Bronchial epithelial cell (primary cell): ENCODE data around the gene KPNA2. TPM values are rescaled to one million over a fixed set of nuclear protein-coding genes. Genes with fewer than 3 reads are reported as not detected.
"Not testable (repeated sequence)": the region's sequence is repeated elsewhere in the genome, so short reads cannot be mapped to it uniquely, and the experiment has no call there.

Source experiments
- DNase-seq: peaks from one replicate; pipeline ENCODE4 v3.0.0-alpha.2; 2010; ENCODE audit warnings: low read depth
- FAIRE-seq: peaks from 2 replicates; lab custom pipeline; 2011; peaks lifted over from hg19 to GRCh38; lab: Jason Lieb, UNC
- H3K27me3 ChIP-seq: 2 replicates; pipeline ENCODE4 v1.5.1; 2011; ENCODE audit warnings: low read length; ENCODE audit not compliant: control insufficient read depth, insufficient read depth
- H3K36me3 ChIP-seq: 2 replicates; pipeline ENCODE4 v1.5.1; 2011; ENCODE audit warnings: low read length; ENCODE audit not compliant: control insufficient read depth, insufficient read depth
- H3K4me3 ChIP-seq: 2 replicates; pipeline ENCODE4 v1.5.1; 2011; ENCODE audit warnings: mild to moderate bottlenecking, low read depth, low read length, control low read depth
- CTCF ChIP-seq: IDR thresholded peaks from 2 replicates; pipeline ENCODE4 v1.5.1; 2011; ENCODE audit warnings: mild to moderate bottlenecking, moderate library complexity, low read length, control low read depth, inconsistent platforms; ENCODE audit not compliant: insufficient read depth, severe bottlenecking
- total RNA-seq: library from RNA; depleted of rRNA; stranded (reverse); fragments of >200 nt; gene quantifications from 2 replicates; pipeline ENCODE4 v1.2.1, GENCODE V29; 2014

The KPNA2 gene
- total RNA-seq, 1 donor from 2014 or later, result 17.4 TPM

GRCh38 chr17:68047153-68047846, 11.8 kb downstream of the KPNA2 start:
- DNase-seq, result no peak
- Histone ChIP-seq H3K27me3 (no peaks in the 10 kb centered on the region), H3K36me3 (peaks cover 6% of the 10 kb centered on the region), H3K4me3 (no peak overlapping the region)
- TF ChIP-seq CTCF, result no peak
- no peak for FAIRE-seq

GRCh38 chr17:68047890-68048542, 12.5 kb downstream of the KPNA2 start:
- DNase-seq, H3K36me3 ChIP-seq, FAIRE-seq, H3K4me3 ChIP-seq, H3K27me3 ChIP-seq: not testable (repeated sequence)

GRCh38 chr17:68048996-68049395, 13.5 kb downstream of the KPNA2 start:
- no peak overlapping the region for H3K4me3 ChIP-seq
- no peaks in the 10 kb centered on the region for H3K27me3 ChIP-seq
- FAIRE-seq, result no peak
- H3K36me3 ChIP-seq, result peaks cover 5% of the 10 kb centered on the region
- no peak for DNase-seq
- TF ChIP-seq CTCF, result no peak

GRCh38 chr17:68049812-68050437, 14.4 kb downstream of the KPNA2 start:
- not testable (repeated sequence) for H3K4me3 ChIP-seq, H3K36me3 ChIP-seq, H3K27me3 ChIP-seq, DNase-seq, FAIRE-seq

- not testable (repeated sequence) for H3K27me3 ChIP-seq, FAIRE-seq, H3K4me3 ChIP-seq, DNase-seq, H3K36me3 ChIP-seq
These were observed 16.1 kb downstream of the KPNA2 start for GRCh38 chr17:68051321-68052312.

GRCh38 chr17:68052810-68053209, 17.3 kb downstream of the KPNA2 start:
- Histone ChIP-seq H3K27me3 (no peaks in the 10 kb centered on the region), H3K4me3 (no peak overlapping the region), H3K36me3 (no peaks in the 10 kb centered on the region)
- DNase-seq (no peak), FAIRE-seq (no peak)
- no peak for TF ChIP-seq CTCF
